Activated CD4-positive, alpha-beta memory T cell treated with anti-CD3 and anti-CD28 coated beads for 36 hours (primary cell): ENCODE results near the gene TACR2. TPM values are rescaled to one million over a fixed set of nuclear protein-coding genes. Genes with fewer than 3 reads are reported as not detected.
"Not testable (repeated sequence)": the region's sequence is repeated elsewhere in the genome, so short reads cannot be mapped to it uniquely, and the experiment has no call there.

Experiments used
- CTCF ChIA-PET: fragments of 350-600 bp; sonication (Branson Sonifier 250); formaldehyde crosslinking; loops from one replicate; lab custom pipeline; 2021; ENCODE audit warnings: antibody characterized with exemption, inconsistent platforms; lab: Charles Lee
- POLR2A ChIA-PET: fragments of 350-600 bp; sonication (Branson Sonifier 250); formaldehyde crosslinking; loops from one replicate; lab custom pipeline; 2021; ENCODE audit warnings: antibody characterized with exemption; lab: Charles Lee
- DNase-seq: peaks from one replicate; pipeline ENCODE4 v3.0.0-alpha.2; 2020
- H3K27ac Mint-ChIP-seq: one replicate; pipeline ENCODE4 v1.8.0; 2021; ENCODE audit warnings: mixed read lengths
- H3K27me3 Mint-ChIP-seq: one replicate; pipeline ENCODE4 v1.8.0; 2021; ENCODE audit warnings: mixed read lengths
- H3K36me3 Mint-ChIP-seq: one replicate; pipeline ENCODE4 v1.8.0; 2021; ENCODE audit warnings: mixed read lengths
- H3K4me1 Mint-ChIP-seq: one replicate; pipeline ENCODE4 v1.8.0; 2021; ENCODE audit warnings: low read depth, mixed read lengths
- H3K4me3 Mint-ChIP-seq: one replicate; pipeline ENCODE4 v1.8.0; 2021; ENCODE audit warnings: mild to moderate bottlenecking, mixed read lengths
- H3K9me3 Mint-ChIP-seq: one replicate; pipeline ENCODE4 v1.8.0; 2021; ENCODE audit warnings: mixed read lengths
- intact Hi-C: fragments of 100-400 bp; cut with micrococcal nuclease; formaldehyde crosslinking; loops from one replicate; pipeline ENCODE4 v1.15.1; 2023
- total RNA-seq, 2 experiments: library from RNA; stranded (reverse); gene quantifications; one replicate each; pipeline ENCODE4 v1.2.3, GENCODE V29; 2021

The TACR2 gene
- total RNA-seq, 2 experiments from 2014 or later, result not detected

DNA sequence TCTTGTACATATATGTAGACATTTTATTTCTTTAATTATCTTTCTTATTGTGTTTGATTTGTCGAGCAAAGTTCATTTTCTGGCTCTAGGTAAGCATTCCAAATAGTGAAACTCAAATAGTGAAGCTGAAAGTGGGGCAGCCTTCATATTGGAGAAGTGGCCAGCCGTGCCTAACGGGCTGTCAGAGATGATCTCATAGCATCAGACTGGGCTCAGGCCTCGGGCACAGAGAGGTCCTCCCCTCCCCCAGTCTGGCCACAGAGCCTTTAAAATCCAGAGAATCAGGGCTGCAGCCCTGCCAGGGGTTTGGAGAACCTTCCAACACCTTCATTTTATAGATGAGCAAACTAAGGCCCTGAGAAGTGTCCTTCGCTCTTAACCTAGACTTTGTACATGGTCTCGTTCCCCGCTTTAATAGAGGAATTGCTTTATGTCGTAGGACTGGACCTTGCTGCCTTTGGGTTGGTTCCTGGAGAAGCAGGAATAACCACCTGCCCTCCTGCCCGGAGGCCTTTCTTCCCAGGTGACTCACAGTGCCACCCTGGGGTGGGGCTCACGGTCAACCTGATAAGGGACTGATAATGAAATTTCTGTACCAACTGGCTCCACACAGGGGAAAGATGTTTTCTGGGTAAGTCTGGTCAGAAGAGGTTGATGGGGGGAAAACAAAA, 41.8 kb upstream of the TACR2 start:
- POLR2A ChIA-PET, result no interaction called here
- H3K9me3 Mint-ChIP-seq, result no peaks in the 10 kb centered on the region
- no peak overlapping the region for H3K27ac Mint-ChIP-seq
- CTCF ChIA-PET, result interaction anchor here (1.2 kb wide), 1 partner anchor 9 kb away, joined by 4 read pairs; no protein-coding TSS in a partner anchor
- H3K4me1 Mint-ChIP-seq, result peaks cover 9% of the 10 kb centered on the region
- H3K36me3 Mint-ChIP-seq, result no peaks in the 10 kb centered on the region
- intact Hi-C loops, result no loop called here
- H3K4me3 Mint-ChIP-seq, result no peak overlapping the region
- no peaks in the 10 kb centered on the region for H3K27me3 Mint-ChIP-seq
- no peak for DNase-seq

DNA sequence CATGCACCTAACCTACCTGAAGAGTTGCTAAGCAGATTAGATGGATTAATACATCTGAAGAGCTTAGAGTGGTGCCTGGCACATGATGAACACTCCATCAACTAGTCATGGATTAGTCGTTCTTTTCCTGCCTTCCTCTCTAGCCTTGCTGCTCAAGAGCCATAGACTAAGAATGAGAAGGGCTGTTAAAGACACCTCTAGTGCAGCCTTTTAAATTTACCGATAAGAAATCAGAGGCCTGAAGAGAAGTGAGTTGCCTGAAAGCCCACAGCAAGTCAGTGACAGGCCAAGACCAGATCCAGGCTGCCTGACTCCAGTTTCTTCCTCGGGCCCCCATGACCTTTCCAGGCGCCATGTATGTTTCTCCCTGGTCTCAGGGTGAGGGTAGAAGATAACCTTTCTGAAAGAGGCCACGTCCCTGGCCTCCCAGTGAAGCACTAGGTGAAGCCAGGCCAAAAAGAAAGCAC, 41.1 kb upstream of the TACR2 start:
- Mint-ChIP-seq H3K9me3 (no peaks in the 10 kb centered on the region), H3K4me1 (peaks cover 5% of the 10 kb centered on the region), H3K36me3 (no peaks in the 10 kb centered on the region), H3K27ac (no peak overlapping the region), H3K4me3 (no peak overlapping the region), H3K27me3 (no peaks in the 10 kb centered on the region)
- ChIA-PET POLR2A (no interaction called here), CTCF (interaction anchor here (0.7 to 1.2 kb wide), 2 partner anchors 8 to 51 kb away, joined by 3 to 4 read pairs; no protein-coding TSS in a partner anchor)
- DNase-seq, result no peak
- intact Hi-C loops, result no loop called here

DNA sequence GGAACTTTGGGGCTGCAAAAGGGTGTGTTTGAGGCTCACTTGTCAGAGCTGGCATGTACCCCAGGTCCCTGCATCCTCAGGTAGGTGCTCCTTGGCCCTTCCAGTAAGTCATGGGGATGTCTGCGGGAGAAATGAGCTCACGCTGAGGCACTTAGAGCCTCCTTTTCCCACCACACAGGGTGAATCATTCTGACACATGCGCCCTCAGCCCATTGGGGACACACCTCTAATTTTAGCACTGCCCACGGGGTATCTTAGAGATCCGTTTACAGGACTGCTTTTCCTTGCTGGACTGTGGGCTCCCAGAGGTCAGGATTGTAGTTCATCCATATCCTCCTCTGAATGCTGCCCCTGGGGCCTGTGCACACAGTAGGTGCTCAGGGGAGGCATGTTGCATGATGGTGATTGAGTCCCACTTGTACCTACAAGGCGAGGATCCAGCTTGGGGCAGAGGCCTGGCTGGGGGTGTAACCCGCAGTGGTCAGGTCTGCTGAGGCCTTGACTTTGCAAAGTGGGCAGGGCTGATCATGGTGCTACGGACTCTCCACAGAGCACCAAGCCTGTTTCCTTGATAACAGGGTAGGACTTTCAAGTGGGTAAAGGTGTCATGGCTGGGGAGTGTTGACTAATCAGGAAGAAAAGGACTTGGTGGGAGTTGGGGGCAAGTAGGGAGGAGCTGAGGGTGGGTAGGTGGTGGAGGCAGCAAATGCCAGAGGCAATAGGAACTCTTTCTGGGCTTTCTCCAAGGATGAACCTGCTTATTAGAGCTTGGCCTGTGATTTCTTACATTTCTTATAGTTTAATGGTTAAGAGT, 40.4 kb upstream of the TACR2 start:
- H3K4me1 Mint-ChIP-seq, result peaks cover 6% of the 10 kb centered on the region
- no peak overlapping the region for H3K4me3 Mint-ChIP-seq
- CTCF ChIA-PET, result interaction anchor here (0.7 kb wide), 1 partner anchor 50 kb away, joined by 3 read pairs; no protein-coding TSS in a partner anchor
- POLR2A ChIA-PET, result no interaction called here
- peak; percentile 22 for DNase-seq
- intact Hi-C loops, result no loop called here
- no peaks in the 10 kb centered on the region for H3K27me3 Mint-ChIP-seq
- no peaks in the 10 kb centered on the region for H3K9me3 Mint-ChIP-seq
- no peaks in the 10 kb centered on the region for H3K36me3 Mint-ChIP-seq
- no peak overlapping the region for H3K27ac Mint-ChIP-seq

DNA sequence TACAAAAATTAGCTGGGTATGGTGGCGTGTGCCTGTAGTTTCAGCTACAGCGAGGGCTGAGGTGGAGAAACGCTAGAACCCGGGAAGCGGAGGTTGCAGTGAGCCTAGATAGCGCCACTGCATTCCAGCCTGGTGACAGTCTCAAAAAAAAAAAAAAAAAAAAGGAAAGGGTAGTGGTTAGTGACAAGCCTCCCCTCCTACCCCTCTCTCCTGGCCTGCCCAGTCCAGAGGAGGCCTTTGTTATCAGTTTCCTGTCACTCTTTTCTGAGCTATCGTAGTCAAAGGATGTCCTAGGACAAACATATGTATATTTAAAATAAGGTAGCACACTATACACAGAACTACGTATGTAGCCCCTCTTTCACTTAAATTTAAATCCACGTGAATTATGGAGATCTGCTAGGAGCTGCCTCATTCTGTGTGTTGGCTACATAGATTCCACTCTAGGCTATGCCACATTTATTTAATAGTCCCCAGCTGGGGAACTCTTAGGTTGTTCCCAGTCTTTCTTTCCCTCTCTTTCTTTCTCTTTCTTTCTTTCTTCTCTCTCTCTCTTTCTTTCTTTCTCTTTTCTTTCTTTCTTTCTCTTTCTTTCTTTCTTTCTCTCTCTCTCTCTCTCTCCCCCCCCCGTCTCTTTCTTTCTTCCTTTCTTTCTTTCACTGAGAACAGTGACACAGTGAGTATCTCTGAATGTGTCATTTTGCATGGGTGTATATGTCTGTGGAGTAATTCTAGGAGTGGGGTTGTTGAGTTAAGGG, 38.5 kb upstream of the TACR2 start:
- intact Hi-C loops, result no loop called here
- POLR2A ChIA-PET, result no interaction called here
- H3K27ac Mint-ChIP-seq, result no peak overlapping the region
- CTCF ChIA-PET, result interaction anchor here (0.7 kb wide), 1 partner anchor 102 kb away, joined by 3 read pairs; no protein-coding TSS in a partner anchor
- H3K27me3 Mint-ChIP-seq, result no peaks in the 10 kb centered on the region
- no peaks in the 10 kb centered on the region for H3K9me3 Mint-ChIP-seq
- peaks cover 13% of the 10 kb centered on the region for H3K4me1 Mint-ChIP-seq
- H3K4me3 Mint-ChIP-seq, result no peak overlapping the region
- DNase-seq, result no peak
- no peaks in the 10 kb centered on the region for H3K36me3 Mint-ChIP-seq

DNA sequence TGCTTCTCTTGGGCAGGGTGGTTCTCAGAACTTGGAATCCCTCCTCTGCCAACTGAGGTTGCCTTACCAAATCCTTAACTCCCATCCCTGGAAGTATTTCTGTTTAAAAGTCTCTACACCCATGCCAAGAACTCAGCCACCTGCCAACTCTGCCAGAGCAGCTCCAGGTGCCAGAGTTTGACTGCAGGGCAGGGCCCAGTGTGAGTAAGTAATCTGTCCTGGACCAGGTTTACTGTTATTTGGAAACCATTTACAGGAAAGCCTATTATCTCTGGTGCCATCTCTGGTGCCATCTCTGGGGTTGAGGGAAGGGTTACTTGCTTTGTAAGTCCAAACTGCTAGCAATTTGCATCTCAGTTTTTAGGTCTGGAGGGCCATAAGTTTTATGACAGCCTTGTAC, 37.1 kb upstream of the TACR2 start:
- no peaks in the 10 kb centered on the region for H3K36me3 Mint-ChIP-seq
- H3K27me3 Mint-ChIP-seq, result no peaks in the 10 kb centered on the region
- POLR2A ChIA-PET, result no interaction called here
- intact Hi-C loops, result loop anchor here (5.0 kb wide), 1 partner anchor 54 kb away; no protein-coding TSS in a partner anchor
- peaks cover 18% of the 10 kb centered on the region for H3K4me1 Mint-ChIP-seq
- DNase-seq, result no peak
- H3K4me3 Mint-ChIP-seq, result no peak overlapping the region
- no peak overlapping the region for H3K27ac Mint-ChIP-seq
- CTCF ChIA-PET, result interaction anchor here (0.6 kb wide), 1 partner anchor 430 kb away, joined by 3 read pairs; no protein-coding TSS in a partner anchor
- H3K9me3 Mint-ChIP-seq, result no peaks in the 10 kb centered on the region

DNA sequence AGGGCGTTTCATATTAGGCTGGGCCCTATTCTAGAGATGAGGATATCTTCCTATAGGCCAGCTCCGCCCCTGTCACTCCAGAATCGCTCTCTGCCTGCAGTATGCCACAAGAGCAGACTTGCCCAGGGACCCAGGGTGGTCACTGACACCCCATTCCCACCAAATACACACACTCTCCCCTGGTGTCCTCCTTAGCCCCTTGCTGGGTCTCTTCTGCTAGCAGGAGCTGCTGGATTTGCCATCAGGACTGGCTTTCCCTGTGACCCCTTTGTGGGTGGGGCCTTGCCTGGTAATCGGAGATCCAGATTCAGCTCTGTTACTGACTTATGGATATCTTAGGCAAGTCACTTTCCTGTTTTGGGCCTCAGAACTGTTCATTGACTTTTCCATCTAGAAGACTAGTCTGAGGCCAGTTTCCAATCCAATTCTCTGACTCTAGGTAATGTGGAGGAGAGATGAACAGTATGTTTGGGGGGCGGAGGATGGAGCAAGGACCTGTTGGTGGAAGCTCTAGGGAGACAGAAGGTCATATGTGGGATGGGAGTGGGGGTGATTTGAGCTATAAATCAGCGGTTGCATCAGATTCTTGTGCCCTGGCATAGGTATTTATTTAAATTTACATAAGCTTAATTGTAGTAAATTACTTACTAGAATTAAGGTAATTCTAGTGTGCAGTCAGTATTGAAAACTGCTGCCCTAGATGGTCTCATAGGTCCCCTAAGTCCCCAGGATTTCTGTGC, 36.1 kb upstream of the TACR2 start:
- ChIA-PET POLR2A (no interaction called here), CTCF (interaction anchor here (0.8 to 1.2 kb wide), 2 partner anchors 11 to 177 kb away, joined by 3 read pairs; no protein-coding TSS in a partner anchor)
- H3K9me3 Mint-ChIP-seq, result no peaks in the 10 kb centered on the region
- no peak for DNase-seq
- intact Hi-C loops, result loop anchor here (5.0 kb wide), 1 partner anchor 54 kb away; no protein-coding TSS in a partner anchor
- no peaks in the 10 kb centered on the region for H3K36me3 Mint-ChIP-seq
- H3K4me3 Mint-ChIP-seq, result peak overlapping the region; percentile 2
- H3K27me3 Mint-ChIP-seq, result no peaks in the 10 kb centered on the region
- H3K27ac Mint-ChIP-seq, result no peak overlapping the region
- H3K4me1 Mint-ChIP-seq, result peaks cover 18% of the 10 kb centered on the region

GRCh38 chr10:69451784-69452251, 35.1 kb upstream of the TACR2 start:
- Mint-ChIP-seq H3K36me3 (no peaks in the 10 kb centered on the region), H3K9me3 (no peaks in the 10 kb centered on the region), H3K4me3 (peak overlapping the region; percentile 82), H3K27ac (no peak overlapping the region), H3K27me3 (no peaks in the 10 kb centered on the region), H3K4me1 (peaks cover 14% of the 10 kb centered on the region)
- ChIA-PET POLR2A (interaction anchor here (1.0 kb wide), 1 partner anchor 9 kb away, joined by 3 read pairs; no protein-coding TSS in a partner anchor), CTCF (interaction anchor here (0.9 to 3.1 kb wide), 4 partner anchors 12 to 56 kb away, joined by 3 to 12 read pairs (median 4); no protein-coding TSS in a partner anchor)
- DNase-seq, result peak; percentile 15
- intact Hi-C loops, result loop anchor here (5.0 kb wide), 1 partner anchor 55 kb away; no protein-coding TSS in a partner anchor

- Mint-ChIP-seq H3K27ac (no peak within 1 kb of the TSS), H3K4me3 (peak within 1 kb of the TSS; percentile 82), H3K27me3 (no peaks in the 10 kb centered on the region), H3K9me3 (no peaks in the 10 kb centered on the region), H3K4me1 (peaks cover 14% of the 10 kb centered on the region), H3K36me3 (no peaks in the 10 kb centered on the region)
- peak; percentile 88 for DNase-seq
- ChIA-PET POLR2A (interaction anchor here (1.0 kb wide), 1 partner anchor 10 kb away, joined by 3 read pairs; no protein-coding TSS in a partner anchor), CTCF (interaction anchor here (0.9 to 3.4 kb wide), 6 partner anchors 13 to 57 kb away, joined by 3 to 19 read pairs (median 4); no protein-coding TSS in a partner anchor)
- intact Hi-C loops, result loop anchor here (5.0 kb wide), 1 partner anchor 56 kb away; no protein-coding TSS in a partner anchor
These were observed 34.6 kb upstream of the TACR2 start, which contains the start of gene TSPAN15 for GRCh38 chr10:69451209-69451783. Gene TSPAN15, plus strand, starts transcription at chr10:69451465. Its CDS starts 130 bp downstream, at chr10:69451595.

- DNase-seq, H3K4me3 Mint-ChIP-seq, H3K27ac Mint-ChIP-seq, H3K9me3 Mint-ChIP-seq, H3K27me3 Mint-ChIP-seq, POLR2A ChIA-PET, H3K36me3 Mint-ChIP-seq: not testable (repeated sequence)
- intact Hi-C loops, result loop anchor here (5.0 kb wide), 1 partner anchor 57 kb away; no protein-coding TSS in a partner anchor
- CTCF ChIA-PET, result interaction anchor here (0.6 to 3.4 kb wide), 13 partner anchors 8 to 208 kb away, joined by 3 to 19 read pairs (median 4); no protein-coding TSS in a partner anchor
- H3K4me1 Mint-ChIP-seq, result peaks cover 14% of the 10 kb centered on the region
These were observed 33.7 kb upstream of the TACR2 start for GRCh38 chr10:69450395-69450794.

GRCh38 chr10:69449841-69450240, 33.1 kb upstream of the TACR2 start:
- H3K27me3 Mint-ChIP-seq, result no peaks in the 10 kb centered on the region
- intact Hi-C loops, result loop anchor here (5.0 kb wide), 1 partner anchor 57 kb away; no protein-coding TSS in a partner anchor
- peaks cover 14% of the 10 kb centered on the region for H3K4me1 Mint-ChIP-seq
- no peaks in the 10 kb centered on the region for H3K9me3 Mint-ChIP-seq
- no peak overlapping the region for H3K27ac Mint-ChIP-seq
- POLR2A ChIA-PET, result no interaction called here
- no peak overlapping the region for H3K4me3 Mint-ChIP-seq
- CTCF ChIA-PET, result interaction anchor here (0.6 to 3.4 kb wide), 13 partner anchors 8 to 207 kb away, joined by 3 to 19 read pairs (median 4); no protein-coding TSS in a partner anchor
- no peaks in the 10 kb centered on the region for H3K36me3 Mint-ChIP-seq
- DNase-seq, result peak; percentile 59
